ENCODE data around the gene NDUFS2.

Gene NDUFS2

DNA sequence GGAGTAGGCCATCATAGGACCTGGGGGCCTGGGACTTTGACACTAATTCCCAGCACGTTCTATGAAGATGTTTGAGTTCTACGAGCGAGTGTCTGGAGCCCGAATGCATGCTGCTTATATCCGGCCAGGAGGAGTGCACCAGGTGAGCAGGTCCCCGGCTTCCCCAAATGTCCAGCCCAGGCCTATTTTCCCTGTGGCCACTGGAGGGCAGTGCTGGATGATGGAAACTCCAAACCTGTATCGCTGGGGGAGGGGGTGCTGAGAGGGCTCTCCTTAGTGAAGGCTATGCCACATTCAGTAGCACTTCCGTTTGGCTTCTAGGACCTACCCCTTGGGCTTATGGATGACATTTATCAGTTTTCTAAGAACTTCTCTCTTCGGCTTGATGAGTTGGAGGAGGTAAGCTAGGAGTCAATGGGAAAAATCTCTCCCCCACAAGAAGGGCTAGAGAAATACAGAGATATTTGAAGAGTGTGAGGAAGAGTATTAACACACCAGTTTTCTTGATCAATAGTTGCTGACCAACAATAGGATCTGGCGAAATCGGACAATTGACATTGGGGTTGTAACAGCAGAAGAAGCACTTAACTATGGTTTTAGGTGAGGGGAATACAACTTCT is 7.7 kb downstream of the NDUFS2 start:
- Histone ChIP-seq H3K27ac (ENCODE audit: low read depth, low read length) (no peak overlapping the region), H3K9ac (ENCODE audit: low read length) (no peak overlapping the region), H3K4me3 (ENCODE audit: low read depth, low read length) (no peak overlapping the region), H3K9me3 (ENCODE audit: control insufficient read depth, insufficient read depth, low read depth, low read length) (no peaks in the 10 kb centered on the region), H3K4me1 (ENCODE audit: control insufficient read depth, insufficient read depth, low read length) (peaks cover 4% of the 10 kb centered on the region), H3K27me3 (ENCODE audit: control insufficient read depth, insufficient read depth, low read length) (no peaks in the 10 kb centered on the region), H3K36me3 (ENCODE audit: control insufficient read depth, insufficient read depth, low read length) (peaks cover 85% of the 10 kb centered on the region)

DNA sequence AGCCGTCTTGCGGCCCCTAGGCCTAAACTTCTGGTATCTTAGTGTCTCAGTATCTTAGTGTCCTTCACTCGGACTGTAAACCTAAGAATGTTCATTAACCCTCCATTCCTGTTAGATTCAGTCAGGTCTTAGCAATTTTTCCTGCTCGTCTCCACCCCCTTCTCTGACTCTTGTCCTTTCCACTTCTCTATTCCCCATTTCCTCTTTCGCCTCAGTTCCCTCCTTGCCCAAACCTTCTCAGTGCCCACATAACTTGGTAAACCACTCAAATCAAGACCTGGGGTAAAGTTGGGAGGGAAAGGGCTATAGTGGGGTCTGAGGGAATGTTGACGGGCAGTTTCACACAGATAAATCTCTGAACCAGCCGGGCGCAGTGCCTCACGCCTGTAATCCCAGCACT is 12.2 kb downstream of the NDUFS2 start:
- Histone ChIP-seq H3K36me3 (ENCODE audit: control insufficient read depth, insufficient read depth, low read length) (peaks cover 54% of the 10 kb centered on the region), H3K4me1 (ENCODE audit: control insufficient read depth, insufficient read depth, low read length) (peaks cover 22% of the 10 kb centered on the region), H3K9ac (ENCODE audit: low read length) (no peak overlapping the region), H3K27ac (ENCODE audit: low read depth, low read length) (no peak overlapping the region), H3K4me3 (ENCODE audit: low read depth, low read length) (no peak overlapping the region), H3K27me3 (ENCODE audit: control insufficient read depth, insufficient read depth, low read length) (no peaks in the 10 kb centered on the region), H3K9me3 (ENCODE audit: control insufficient read depth, insufficient read depth, low read depth, low read length) (no peaks in the 10 kb centered on the region)

DNA sequence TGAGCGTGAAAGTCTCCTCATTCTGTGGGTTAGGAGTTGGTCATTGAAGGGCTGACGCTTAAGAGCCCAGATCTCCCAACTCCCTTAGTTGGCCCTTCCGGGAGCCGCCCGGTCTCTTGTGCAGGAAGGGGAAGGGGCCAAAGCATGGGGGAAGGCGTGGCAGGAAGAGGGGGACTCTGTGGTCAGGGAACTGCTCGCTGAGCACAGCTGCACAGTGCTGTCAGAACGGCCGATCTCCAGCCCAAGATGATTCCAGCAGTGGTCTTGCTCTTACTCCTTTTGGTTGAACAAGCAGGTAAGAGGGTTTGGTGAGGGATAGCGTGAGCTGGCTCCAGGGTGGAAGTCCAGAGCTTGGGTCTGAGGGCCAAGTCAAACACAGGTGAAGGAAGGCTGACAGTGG is 12.9 kb downstream of the NDUFS2 start, which contains the start of gene FCER1G:
Gene FCER1G (plus strand): TSS at position 220 of the 400 bp plus-strand sequence. CDS start 27 bp downstream, at position 247.
- Histone ChIP-seq H3K36me3 (ENCODE audit: control insufficient read depth, insufficient read depth, low read length) (peaks cover 48% of the 10 kb centered on the region), H3K9me3 (ENCODE audit: control insufficient read depth, insufficient read depth, low read depth, low read length) (no peaks in the 10 kb centered on the region), H3K4me1 (ENCODE audit: control insufficient read depth, insufficient read depth, low read length) (peaks cover 20% of the 10 kb centered on the region), H3K4me3 (ENCODE audit: low read depth, low read length) (no peak within 1 kb of the TSS), H3K27ac (ENCODE audit: low read depth, low read length) (no peak within 1 kb of the TSS), H3K27me3 (ENCODE audit: control insufficient read depth, insufficient read depth, low read length) (no peaks in the 10 kb centered on the region), H3K9ac (ENCODE audit: low read length) (no peak within 1 kb of the TSS)

DNA sequence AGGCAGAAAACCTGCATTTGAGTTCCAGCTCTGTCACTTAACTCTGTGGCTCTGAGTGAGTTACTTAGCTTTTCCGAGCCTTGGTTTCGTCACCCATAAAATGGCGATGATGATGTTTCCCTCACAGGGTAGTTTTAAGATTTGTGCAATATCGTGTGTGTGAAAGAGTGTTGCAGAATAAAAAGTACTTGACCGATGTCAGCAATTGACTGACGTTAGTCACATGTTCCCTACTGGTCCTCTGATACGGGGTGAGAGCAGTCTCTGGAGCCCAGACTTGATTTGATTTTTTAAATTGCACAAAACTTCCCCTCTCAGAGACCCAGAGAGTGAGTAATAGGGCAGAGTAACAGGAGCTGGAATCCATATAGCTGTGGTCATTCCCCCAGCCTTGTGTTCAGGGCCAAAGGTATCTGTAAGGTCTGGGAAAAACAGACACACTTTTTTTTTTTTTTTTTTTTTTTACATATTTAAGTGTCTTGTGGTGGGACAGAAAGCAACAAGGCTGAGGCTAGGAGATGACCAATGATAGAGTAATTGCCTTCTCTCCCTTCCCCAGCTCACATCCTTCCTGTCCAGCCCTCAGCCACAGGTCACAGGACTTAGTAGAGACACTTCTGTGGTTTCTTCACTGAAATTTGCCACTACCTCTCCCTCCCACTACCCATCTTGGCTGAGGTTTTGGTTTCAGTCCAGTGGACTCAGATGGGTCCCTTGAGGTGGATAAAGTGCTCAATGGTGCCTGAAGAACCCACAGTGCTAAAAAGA is 15.0 kb downstream of the NDUFS2 start:
- no peak overlapping the region for H3K9ac ChIP-seq (ENCODE audit: low read length)
- no peak overlapping the region for H3K4me3 ChIP-seq (ENCODE audit: low read depth, low read length)

DNA sequence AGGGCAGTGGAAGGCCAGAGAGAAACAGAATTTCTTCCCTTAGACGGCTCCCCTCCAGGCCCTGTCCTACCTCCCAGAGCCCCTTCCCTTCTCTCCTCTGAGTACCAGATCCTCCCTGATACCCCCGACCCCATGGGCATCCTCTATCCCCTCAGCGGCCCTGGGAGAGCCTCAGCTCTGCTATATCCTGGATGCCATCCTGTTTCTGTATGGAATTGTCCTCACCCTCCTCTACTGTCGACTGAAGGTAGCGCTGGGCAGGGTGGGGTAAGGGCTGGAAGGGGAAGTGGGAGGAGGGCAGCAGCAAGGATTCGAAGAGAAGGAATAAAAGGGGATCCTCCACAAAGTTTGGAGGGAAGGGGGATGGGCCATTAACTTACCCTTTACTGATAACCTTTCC is 15.7 kb downstream of the NDUFS2 start:
- Histone ChIP-seq H3K9ac (ENCODE audit: low read length) (no peak overlapping the region), H3K4me1 (ENCODE audit: control insufficient read depth, insufficient read depth, low read length) (peaks cover 18% of the 10 kb centered on the region), H3K27me3 (ENCODE audit: control insufficient read depth, insufficient read depth, low read length) (no peaks in the 10 kb centered on the region), H3K27ac (ENCODE audit: low read depth, low read length) (no peak overlapping the region), H3K4me3 (ENCODE audit: low read depth, low read length) (no peak overlapping the region), H3K9me3 (ENCODE audit: control insufficient read depth, insufficient read depth, low read depth, low read length) (no peaks in the 10 kb centered on the region), H3K36me3 (ENCODE audit: control insufficient read depth, insufficient read depth, low read length) (peaks cover 21% of the 10 kb centered on the region)

More for the DNA sequence above, 15.0 kb downstream of the NDUFS2 start:
- Histone ChIP-seq H3K4me1 (ENCODE audit: control insufficient read depth, insufficient read depth, low read length) (peaks cover 18% of the 10 kb centered on the region), H3K27me3 (ENCODE audit: control insufficient read depth, insufficient read depth, low read length) (no peaks in the 10 kb centered on the region), H3K36me3 (ENCODE audit: control insufficient read depth, insufficient read depth, low read length) (peaks cover 28% of the 10 kb centered on the region), H3K9me3 (ENCODE audit: control insufficient read depth, insufficient read depth, low read depth, low read length) (no peaks in the 10 kb centered on the region), H3K27ac (ENCODE audit: low read depth, low read length) (no peak overlapping the region)

DNA sequence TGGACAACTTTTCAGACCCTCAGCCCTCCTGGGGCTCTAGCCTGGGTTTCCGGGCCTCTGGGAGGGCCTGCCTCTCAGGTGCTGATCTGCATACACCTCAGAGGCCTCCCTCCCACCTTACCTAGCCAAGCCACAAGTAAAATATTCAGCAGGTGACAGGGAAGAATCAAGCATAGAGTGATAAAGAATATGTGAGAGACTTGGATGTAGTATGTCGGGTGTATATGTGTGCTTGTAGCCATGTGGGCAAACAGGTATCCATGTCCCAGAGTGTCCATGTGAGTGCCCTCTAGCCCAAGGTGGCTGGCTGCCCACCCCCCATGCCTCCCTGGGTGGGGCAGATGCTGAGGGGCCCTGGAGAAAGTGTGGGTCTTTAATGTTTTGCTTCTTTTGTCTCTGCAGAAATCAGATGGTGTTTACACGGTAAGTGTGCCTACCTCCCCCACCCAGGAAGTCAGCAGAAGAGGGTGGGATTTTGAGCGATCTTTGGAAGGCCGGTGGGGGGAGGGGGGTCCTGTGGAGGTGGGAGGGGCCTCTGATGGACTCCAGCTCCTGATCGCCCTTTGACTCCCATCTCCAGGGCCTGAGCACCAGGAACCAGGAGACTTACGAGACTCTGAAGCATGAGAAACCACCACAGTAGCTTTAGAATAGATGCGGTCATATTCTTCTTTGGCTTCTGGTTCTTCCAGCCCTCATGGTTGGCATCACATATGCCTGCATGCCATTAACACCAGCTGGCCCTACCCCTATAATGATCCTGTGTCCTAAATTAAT is 16.3 kb downstream of the NDUFS2 start:
- no peak overlapping the region for H3K4me3 ChIP-seq (ENCODE audit: low read depth, low read length)
- peaks cover 18% of the 10 kb centered on the region for H3K4me1 ChIP-seq (ENCODE audit: control insufficient read depth, insufficient read depth, low read length)
- peaks cover 15% of the 10 kb centered on the region for H3K36me3 ChIP-seq (ENCODE audit: control insufficient read depth, insufficient read depth, low read length)
- H3K27me3 ChIP-seq (ENCODE audit: control insufficient read depth, insufficient read depth, low read length): no peaks in the 10 kb centered on the region
- H3K9me3 ChIP-seq (ENCODE audit: control insufficient read depth, insufficient read depth, low read depth, low read length): no peaks in the 10 kb centered on the region
- no peak overlapping the region for H3K9ac ChIP-seq (ENCODE audit: low read length)
- no peak overlapping the region for H3K27ac ChIP-seq (ENCODE audit: low read depth, low read length)

DNA sequence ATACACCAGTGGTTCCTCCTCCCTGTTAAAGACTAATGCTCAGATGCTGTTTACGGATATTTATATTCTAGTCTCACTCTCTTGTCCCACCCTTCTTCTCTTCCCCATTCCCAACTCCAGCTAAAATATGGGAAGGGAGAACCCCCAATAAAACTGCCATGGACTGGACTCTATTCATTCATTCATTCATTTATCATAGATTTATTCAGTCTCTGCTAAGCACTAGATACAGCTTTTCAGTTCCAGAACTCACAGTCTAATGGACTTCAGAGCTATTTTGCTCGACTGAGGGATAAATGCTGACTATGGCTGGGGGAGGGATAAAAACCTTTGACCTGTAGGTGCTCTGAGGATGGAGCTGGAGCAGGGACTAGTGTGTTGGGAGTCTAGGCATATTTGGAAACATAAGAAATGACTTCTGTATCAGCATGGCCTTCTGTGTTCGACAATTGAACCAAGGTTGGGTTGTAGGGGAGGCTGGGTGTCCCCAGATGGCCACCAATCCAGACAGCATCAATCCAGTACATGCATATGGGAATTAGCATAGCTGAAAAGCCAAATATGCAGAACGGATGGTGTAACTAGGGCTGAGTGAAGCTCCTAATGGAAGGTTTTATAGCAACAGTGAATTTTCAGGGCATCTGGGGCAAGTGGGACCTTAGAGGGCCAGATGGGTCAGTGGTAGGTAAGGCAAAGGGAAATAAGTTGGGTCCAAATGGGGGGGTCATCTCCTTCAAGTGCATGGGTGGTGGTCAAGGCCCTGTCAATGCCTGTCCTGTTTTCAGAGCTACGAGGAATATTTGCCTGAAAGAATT is 17.1 kb downstream of the NDUFS2 start:
- Histone ChIP-seq H3K4me1 (ENCODE audit: control insufficient read depth, insufficient read depth, low read length) (peaks cover 21% of the 10 kb centered on the region), H3K36me3 (ENCODE audit: control insufficient read depth, insufficient read depth, low read length) (peaks cover 7% of the 10 kb centered on the region), H3K9me3 (ENCODE audit: control insufficient read depth, insufficient read depth, low read depth, low read length) (no peaks in the 10 kb centered on the region), H3K27me3 (ENCODE audit: control insufficient read depth, insufficient read depth, low read length) (no peaks in the 10 kb centered on the region), H3K27ac (ENCODE audit: low read depth, low read length) (no peak overlapping the region), H3K9ac (ENCODE audit: low read length) (no peak overlapping the region), H3K4me3 (ENCODE audit: low read depth, low read length) (no peak overlapping the region)

DNA sequence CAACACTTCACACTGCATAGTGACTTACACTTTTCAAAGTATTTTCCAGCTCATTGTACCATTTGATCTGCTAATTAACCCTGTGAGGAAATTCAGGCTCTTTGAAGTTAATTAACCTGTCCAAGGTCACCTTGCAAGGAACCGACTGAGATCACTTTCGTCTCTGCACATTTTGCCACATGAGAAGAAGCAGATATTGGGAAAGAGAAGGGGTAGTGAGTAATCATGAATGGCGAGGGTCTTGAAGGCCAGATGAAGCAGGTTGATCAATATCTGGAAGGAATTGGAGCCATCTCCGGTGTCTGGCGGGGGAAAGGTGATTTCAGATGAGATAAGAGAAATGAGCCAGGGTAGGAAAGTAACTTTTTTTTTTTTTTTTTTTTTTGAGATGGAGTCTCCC is 17.8 kb downstream of the NDUFS2 start:
- Histone ChIP-seq H3K4me1 (ENCODE audit: control insufficient read depth, insufficient read depth, low read length) (peaks cover 22% of the 10 kb centered on the region), H3K27me3 (ENCODE audit: control insufficient read depth, insufficient read depth, low read length) (no peaks in the 10 kb centered on the region), H3K4me3 (ENCODE audit: low read depth, low read length) (no peak overlapping the region), H3K9ac (ENCODE audit: low read length) (no peak overlapping the region), H3K27ac (ENCODE audit: low read depth, low read length) (no peak overlapping the region), H3K9me3 (ENCODE audit: control insufficient read depth, insufficient read depth, low read depth, low read length) (no peaks in the 10 kb centered on the region), H3K36me3 (ENCODE audit: control insufficient read depth, insufficient read depth, low read length) (peaks cover 3% of the 10 kb centered on the region; the same call in 1 of the 2 replicates)

DNA sequence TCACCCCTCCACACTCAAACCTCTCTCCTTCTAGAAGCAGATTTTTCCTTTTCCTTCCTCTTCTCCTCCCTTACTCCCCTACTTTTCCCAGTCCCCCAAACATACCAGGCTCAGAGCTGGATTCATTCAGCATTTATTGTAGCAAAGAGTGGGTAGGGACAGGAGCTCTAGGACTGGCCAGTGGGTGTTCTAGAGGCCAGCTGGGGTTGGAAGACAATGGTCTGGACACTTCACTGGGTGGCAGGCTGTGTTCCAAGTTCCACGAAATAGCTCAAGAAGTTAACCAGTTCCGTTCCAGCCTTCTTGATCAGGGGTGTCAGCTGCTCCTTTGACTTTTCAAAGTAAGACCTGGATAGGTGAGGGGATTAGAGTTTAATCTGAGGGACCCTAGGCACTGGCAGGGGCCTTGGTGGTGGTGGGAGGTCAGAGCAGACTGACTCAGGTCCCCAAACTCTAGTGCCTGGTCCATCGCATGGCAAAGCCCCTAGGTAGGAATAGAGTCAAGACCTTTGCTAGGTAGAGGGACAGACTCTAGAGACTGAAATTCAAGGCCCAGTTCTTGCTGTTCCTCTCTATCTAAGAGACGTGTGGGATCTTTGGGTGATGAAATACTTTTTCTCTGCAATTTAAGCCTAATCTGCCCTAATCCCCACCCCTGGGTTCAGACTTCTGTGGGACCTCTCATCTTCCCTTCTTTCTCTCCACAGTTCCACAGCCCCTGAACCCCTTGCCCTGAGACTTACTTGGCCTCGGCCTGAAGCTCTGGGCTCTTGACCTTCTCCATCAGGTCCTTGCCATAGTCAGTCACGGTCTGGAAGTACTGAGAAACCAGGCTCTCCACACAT is 20.2 kb downstream of the NDUFS2 start:
- Histone ChIP-seq H3K9ac (ENCODE audit: low read length) (no peak overlapping the region), H3K36me3 (ENCODE audit: control insufficient read depth, insufficient read depth, low read length) (no peaks in the 10 kb centered on the region), H3K4me1 (ENCODE audit: control insufficient read depth, insufficient read depth, low read length) (peaks cover 31% of the 10 kb centered on the region), H3K27me3 (ENCODE audit: control insufficient read depth, insufficient read depth, low read length) (no peaks in the 10 kb centered on the region), H3K4me3 (ENCODE audit: low read depth, low read length) (no peak overlapping the region), H3K9me3 (ENCODE audit: control insufficient read depth, insufficient read depth, low read depth, low read length) (no peaks in the 10 kb centered on the region), H3K27ac (ENCODE audit: low read depth, low read length) (no peak overlapping the region)

Measured in HUES6 (cell line).